CD4-positive, alpha-beta T cell treated with Interleukin-17A for 1 hour (primary cell): ENCODE data around the gene BORCS5.

ENCODE experiments used
- DNase-seq: peaks from one replicate; pipeline ENCODE4 v3.0.0-alpha.2; 2020

BORCS5 gene

DNA sequence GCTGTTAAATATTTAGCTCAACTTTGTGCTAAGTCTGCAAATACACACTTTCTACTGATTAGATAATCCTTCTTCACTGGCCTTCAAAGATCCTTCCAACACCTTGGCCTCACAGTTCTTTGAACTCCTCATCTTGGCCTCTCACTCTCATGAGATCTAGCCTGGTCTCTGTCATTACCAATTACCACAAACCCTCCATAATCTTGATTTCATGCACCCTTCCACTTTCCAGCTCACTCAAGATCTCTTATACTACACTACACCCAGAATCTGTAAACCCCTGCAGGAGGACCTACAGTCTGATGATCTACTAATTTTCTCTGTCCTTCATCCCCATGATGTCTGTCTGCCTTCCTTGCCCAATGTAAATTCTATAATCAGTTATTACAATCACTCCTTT is 134.7 kb downstream of the BORCS5 start:
- no peak for DNase-seq

DNA sequence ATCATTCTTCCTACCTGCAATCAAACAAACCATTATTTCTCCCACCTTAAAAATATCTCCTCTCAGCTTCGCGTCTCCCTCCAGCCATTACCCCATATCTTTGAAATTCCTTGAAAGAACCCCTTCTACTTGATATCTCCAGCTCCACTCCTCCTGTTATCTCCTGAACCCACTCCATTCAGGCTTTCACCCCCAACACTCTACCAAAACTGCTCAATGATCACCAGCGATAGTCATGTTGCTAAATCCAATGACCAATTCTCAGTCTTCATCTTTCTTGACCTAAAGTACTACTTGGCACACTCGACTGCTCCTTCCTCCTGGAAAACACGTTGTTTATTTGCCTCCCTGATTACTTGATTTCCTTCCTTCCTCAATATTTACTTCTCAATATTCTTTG is 135.7 kb downstream of the BORCS5 start:
- DNase-seq = no peak

DNA sequence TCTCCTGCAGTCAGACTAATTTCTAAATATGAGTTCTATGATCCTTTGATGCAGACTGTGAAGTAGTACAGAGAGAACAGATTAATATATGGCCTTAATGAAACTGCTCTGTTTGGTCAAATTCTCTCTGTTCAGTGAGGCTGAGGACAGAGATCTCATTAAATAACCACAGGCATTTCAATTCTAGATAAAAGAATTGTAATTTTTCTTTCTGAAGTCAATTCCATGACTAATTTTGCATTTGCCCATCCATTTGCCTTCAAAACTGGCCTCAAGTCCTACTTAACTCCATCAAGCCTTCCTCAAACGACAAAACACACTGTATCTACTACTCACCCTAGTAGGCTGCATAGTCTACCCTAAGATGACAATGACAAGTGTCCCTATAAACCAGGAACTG is 138.7 kb downstream of the BORCS5 start:
- no peak for DNase-seq

- no peak for DNase-seq
These were observed 141.3 kb downstream of the BORCS5 start for GRCh38 chr12:12498210-12498609.

- no peak for DNase-seq
These were observed 143.2 kb downstream of the BORCS5 start for GRCh38 chr12:12499909-12500604.

- DNase-seq = peak; percentile 35
These were observed 144.2 kb downstream of the BORCS5 start for GRCh38 chr12:12501121-12501520.

GRCh38 chr12:12502130-12502814 is 145.4 kb downstream of the BORCS5 start:
- DNase-seq = peak; percentile 53

DNA sequence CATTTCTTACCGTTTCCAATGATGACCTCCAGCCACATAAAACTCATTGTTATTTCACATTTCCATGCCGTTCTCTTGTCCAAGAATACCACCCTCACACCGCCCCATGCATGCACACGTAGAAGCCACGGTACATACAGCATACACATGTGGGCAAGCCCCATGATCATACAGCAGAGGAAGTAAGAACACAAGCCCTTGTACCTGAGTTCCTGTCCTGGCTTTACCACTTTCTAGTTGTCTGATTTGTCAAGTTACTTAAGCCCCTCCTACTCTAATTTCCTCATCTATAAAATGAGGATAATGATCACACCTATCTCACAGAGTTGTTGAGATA is 145.9 kb downstream of the BORCS5 start:
- peak; percentile 57 for DNase-seq

- peak; percentile 69 for DNase-seq
These were observed 146.7 kb downstream of the BORCS5 start for GRCh38 chr12:12503384-12504078.

DNA sequence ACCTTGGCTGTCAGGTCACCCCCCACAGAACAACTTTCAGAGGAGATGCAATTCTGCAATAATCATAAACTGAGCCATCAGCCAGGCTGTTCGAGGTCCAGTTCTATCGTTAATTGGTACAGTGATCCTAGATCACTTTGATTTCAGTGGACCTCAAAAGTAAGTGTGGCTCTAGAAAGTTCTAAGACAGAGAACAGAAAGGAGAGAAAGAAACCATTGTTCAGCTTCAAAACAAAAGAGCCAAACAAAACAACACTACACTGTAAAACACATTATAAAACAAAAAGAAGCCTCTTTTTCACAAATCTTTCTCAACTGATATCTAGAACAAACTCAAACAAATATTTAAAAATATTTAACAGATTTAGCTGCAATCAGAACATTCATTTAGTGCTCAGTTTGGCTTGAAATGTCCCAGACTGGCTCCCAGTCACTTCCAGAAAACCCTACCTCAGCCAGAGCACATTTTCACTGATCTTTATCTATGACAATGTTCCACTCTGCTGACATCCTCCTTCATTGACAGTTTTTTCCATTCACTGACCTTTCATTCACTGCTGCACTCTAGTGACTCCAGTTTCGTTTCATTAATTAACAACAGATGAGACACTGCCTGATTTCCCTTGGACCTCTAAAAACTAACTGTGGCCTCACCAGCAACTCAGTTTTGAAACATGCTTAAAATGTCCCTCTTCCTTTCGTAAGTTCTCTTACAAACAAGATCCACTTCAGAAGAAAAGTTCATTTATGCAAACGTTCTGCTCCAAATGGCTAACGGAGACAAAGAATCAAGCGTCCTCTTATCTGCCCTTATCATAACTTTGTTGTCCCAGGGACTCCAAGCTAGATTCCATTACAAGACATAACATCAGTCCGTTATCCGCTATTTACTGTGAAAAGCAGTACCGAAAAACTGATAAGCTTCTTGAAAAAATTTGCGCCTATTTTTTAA is 148.9 kb downstream of the BORCS5 start:
- peak; percentile 33 for DNase-seq

GRCh38 chr12:12506496-12506890 is 149.6 kb downstream of the BORCS5 start:
- no peak for DNase-seq

GRCh38 chr12:12507121-12507520 is 150.2 kb downstream of the BORCS5 start:
- DNase-seq = no peak

- DNase-seq = no peak
These were observed 151.7 kb downstream of the BORCS5 start for GRCh38 chr12:12508612-12509011.

DNA sequence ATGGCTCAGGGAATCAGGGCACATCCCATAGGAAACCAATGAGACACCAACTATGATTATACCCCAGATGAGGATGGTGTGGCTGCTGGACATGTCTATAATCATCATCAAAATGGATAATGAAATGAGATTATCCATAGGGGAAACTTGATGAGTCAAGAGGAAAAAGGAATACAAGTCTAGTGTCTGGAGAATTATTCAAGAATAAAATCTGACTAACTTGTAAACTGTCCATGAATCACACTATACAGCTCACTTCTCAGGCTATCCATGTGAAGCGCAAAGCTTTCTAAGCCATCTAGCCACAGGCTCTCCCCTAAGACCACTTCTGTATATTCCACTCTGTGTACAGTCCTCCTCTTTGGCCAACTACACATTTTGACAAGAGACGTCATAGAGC is 153.3 kb downstream of the BORCS5 start:
- no peak for DNase-seq

GRCh38 chr12:12510551-12510950 is 153.7 kb downstream of the BORCS5 start:
- DNase-seq = no peak

DNA sequence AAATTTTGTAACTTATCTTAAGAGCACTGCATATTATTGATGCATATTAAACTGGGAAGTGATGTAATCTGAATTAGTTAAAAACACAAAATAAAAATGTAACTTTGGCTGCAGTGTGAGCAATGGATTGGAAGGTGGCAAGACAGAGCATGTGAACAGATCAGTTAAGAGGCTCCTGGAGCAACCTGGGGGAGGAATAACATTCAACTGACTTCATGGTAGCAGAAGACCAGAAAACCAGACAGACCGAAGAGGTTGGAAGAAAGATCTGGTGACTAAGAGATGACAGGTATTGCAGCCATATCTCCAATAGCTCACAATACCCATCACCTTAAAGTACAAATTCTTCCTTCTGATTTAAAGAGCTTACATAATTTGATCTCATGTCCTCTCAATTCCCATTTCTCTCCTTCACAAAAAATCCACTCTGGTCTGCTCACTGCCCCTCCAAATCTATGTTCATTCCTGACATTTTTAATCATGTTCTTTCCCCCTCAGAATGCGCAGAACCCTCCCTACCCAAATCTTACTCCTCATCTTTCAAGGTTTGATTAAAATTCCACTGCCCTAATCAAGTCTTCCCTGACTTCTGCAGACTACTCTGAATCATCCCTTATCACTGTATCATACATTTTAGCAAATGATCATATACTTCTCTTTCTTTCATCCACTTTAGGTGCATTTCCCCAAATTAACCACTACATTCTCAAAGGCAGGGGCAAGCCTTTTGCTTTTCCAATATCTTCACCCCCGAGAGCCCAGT is 154.3 kb downstream of the BORCS5 start:
- DNase-seq = no peak

GRCh38 chr12:12511895-12512711 is 155.2 kb downstream of the BORCS5 start:
- no peak for DNase-seq

GRCh38 chr12:12513416-12514006 is 156.6 kb downstream of the BORCS5 start:
- no peak for DNase-seq

- DNase-seq = no peak
These were observed 161.6 kb downstream of the BORCS5 start for GRCh38 chr12:12518464-12518845.

- no peak for DNase-seq
These were observed 162.0 kb downstream of the BORCS5 start for GRCh38 chr12:12518919-12519318.
